ENCODE results near the gene ABHD17A.

GRCh38 chr19:1888385-1888784, 3.1 kb upstream of the ABHD17A start:
- TF ChIP-seq EP300 (IDR thresholded peaks at IDR 0.05; ENCODE audit: borderline replicate concordance) (no peak), MAX (IDR thresholded peaks at IDR 0.05) (no peak), CEBPB (IDR thresholded peaks at IDR 0.05) (no peak), CREB1 (IDR thresholded peaks at IDR 0.05; ENCODE audit: low read depth) (no peak), NFIC (IDR thresholded peaks at IDR 0.05) (no peak), TAF1 (IDR thresholded peaks at IDR 0.05; ENCODE audit: low read depth) (no peak), USF1 (IDR thresholded peaks at IDR 0.05) (no peak), REST (IDR thresholded peaks at IDR 0.05; ENCODE audit: low read depth) (no peak), EGR1 (IDR thresholded peaks at IDR 0.05) (no peak), RAD21 (IDR thresholded peaks at IDR 0.05; ENCODE audit: low read depth) (no peak)

Measured in Ishikawa (cell line).